HCT116 (cell line): ENCODE measurements around the gene KCNIP3.

Source experiments
- JUND ChIP-seq: IDR thresholded peaks from 2 replicates; pipeline ENCODE4 v1.6.1; 2012
- SIN3A ChIP-seq: IDR thresholded peaks from 2 replicates; pipeline ENCODE4 v1.6.1; 2012; ENCODE audit warnings: low read depth
- SP1 ChIP-seq: IDR thresholded peaks from 2 replicates; pipeline ENCODE4 v1.6.1; 2012; ENCODE audit warnings: low read depth
- TF ChIP-seq, protein P1 (sequence below), 3 experiments: fragments of 200-600 bp in 1 of 3; sonication (generic) in 1 of 3; IDR thresholded peaks in 2 of 3; conservative IDR thresholded peaks in 1 of 3; 2 replicates each; pipeline ENCODE4 v1.5.1; 2012 to 2017; ENCODE audit warnings: low read depth in 2 of 3, low read length in 2 of 3, antibody characterized with exemption in 1 of 3, borderline replicate concordance in 1 of 3, control low read depth in 1 of 3, mild to moderate bottlenecking in 1 of 3, mixed read lengths in 1 of 3, mixed run types in 1 of 3, moderate library complexity in 1 of 3; ENCODE audit not compliant: insufficient read depth in 1 of 3

DNA sequence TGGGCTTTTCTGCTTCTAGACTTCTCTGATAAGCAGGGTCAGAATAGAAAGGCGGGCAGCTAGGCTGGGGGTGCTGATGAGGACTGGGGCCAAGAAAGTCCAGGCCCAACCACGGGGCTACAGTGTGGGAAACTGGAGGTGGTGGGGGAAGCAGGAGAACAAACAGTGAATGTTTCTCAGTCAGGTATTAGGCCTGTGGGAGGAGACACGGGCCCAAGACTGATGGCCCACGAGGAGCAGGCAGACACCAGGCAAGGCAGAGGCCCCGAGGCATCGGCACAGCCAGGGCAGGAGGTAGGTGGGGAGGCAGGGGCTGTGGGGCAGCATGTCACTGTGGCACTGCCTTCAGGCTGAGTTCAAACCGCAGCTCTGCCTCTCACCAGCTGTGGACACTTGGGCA, 40.7 kb downstream of the KCNIP3 start:
- TF ChIP-seq JUND = no peak
- TF ChIP-seq SP1 = no peak
- TF ChIP-seq, protein P1, sequence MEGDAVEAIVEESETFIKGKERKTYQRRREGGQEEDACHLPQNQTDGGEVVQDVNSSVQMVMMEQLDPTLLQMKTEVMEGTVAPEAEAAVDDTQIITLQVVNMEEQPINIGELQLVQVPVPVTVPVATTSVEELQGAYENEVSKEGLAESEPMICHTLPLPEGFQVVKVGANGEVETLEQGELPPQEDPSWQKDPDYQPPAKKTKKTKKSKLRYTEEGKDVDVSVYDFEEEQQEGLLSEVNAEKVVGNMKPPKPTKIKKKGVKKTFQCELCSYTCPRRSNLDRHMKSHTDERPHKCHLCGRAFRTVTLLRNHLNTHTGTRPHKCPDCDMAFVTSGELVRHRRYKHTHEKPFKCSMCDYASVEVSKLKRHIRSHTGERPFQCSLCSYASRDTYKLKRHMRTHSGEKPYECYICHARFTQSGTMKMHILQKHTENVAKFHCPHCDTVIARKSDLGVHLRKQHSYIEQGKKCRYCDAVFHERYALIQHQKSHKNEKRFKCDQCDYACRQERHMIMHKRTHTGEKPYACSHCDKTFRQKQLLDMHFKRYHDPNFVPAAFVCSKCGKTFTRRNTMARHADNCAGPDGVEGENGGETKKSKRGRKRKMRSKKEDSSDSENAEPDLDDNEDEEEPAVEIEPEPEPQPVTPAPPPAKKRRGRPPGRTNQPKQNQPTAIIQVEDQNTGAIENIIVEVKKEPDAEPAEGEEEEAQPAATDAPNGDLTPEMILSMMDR (IDR thresholded peaks at IDR 0.05 in 2 of 3, conservative IDR thresholded peaks at IDR 0.05 in 1 of 3; ENCODE audit: borderline replicate concordance in 1 of 3, insufficient read depth in 1 of 3, low read depth in 2 of 3, low read length in 2 of 3) = no peak
- TF ChIP-seq SIN3A = no peak
